Measurements from ENCODE around the gene ARHGAP4. TPM values are rescaled to one million over a fixed set of nuclear protein-coding genes. Genes with fewer than 3 reads are reported as not detected.

Gene ARHGAP4
- total RNA-seq, 2 experiments from 2014 or later = 188 to 300 TPM

DNA sequence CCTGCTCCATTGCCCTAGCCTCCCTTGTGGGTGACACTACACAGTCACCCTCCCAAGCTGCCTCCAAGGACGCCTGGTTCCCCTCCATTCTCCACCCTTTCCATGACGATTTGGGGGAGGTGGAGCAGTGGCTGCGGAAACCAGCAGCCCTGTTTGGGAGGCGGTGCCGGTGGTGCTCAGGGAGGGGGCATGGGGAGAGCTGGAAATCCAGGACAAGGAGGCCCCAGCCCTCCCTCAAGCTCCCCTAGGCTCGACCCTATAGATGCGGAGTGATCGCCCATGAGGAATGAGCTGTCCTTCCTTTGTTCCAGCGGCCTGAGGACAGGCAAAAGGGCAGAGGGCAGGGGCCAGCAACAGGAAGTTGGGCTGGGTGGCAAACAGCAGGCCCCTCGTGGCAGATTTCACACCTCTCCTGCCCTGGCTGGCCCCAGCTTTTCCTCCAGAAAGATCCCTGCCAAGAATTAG lies 22.0 kb upstream of the ARHGAP4 start:
- H3K27me3 Mint-ChIP-seq = no peaks in the 10 kb centered on the region
- peaks cover 35% of the 10 kb centered on the region for H3K4me1 Mint-ChIP-seq
- CTCF ChIA-PET = interaction anchor here (1.1 to 11.0 kb wide), 7 partner anchors 10 to 220 kb away, joined by 4 to 190 read pairs (median 10); partner anchors contain the start of genes ARHGAP4, IDH3G, NAA10 and PLXNB3
- peaks cover 14% of the 10 kb centered on the region for H3K36me3 Mint-ChIP-seq
- H3K4me3 Mint-ChIP-seq = no peak overlapping the region
- H3K27ac Mint-ChIP-seq = peak overlapping the region; percentile 70
- DNase-seq (no peak), ATAC-seq (no peak)
- H3K9me3 Mint-ChIP-seq (ENCODE audit: low read depth) = no peaks in the 10 kb centered on the region

GRCh38 chrX:153947009-153947769 lies 21.1 kb upstream of the ARHGAP4 start:
- Mint-ChIP-seq H3K4me3 (no peak overlapping the region), H3K27me3 (no peaks in the 10 kb centered on the region), H3K4me1 (peaks cover 35% of the 10 kb centered on the region), H3K9me3 (ENCODE audit: low read depth) (no peaks in the 10 kb centered on the region), H3K36me3 (peaks cover 14% of the 10 kb centered on the region), H3K27ac (peak overlapping the region; percentile 72)
- CTCF ChIA-PET = interaction anchor here (0.7 to 11.0 kb wide), 13 partner anchors 11 to 220 kb away, joined by 3 to 190 read pairs (median 5); partner anchors contain the start of genes ARHGAP4, IDH3G, NAA10 and PLXNB3
- DNase-seq = peak; percentile 87
- ATAC-seq = peak; percentile 84

GRCh38 chrX:153945956-153946943 lies 20.2 kb upstream of the ARHGAP4 start:
- CTCF ChIA-PET = interaction anchor here (0.8 to 11.0 kb wide), 5 partner anchors 11 to 182 kb away, joined by 5 to 190 read pairs (median 52); partner anchors contain the start of genes ARHGAP4, NAA10 and PLXNB3
- no peaks in the 10 kb centered on the region for H3K27me3 Mint-ChIP-seq
- peaks cover 12% of the 10 kb centered on the region for H3K36me3 Mint-ChIP-seq
- no peak for DNase-seq
- H3K9me3 Mint-ChIP-seq (ENCODE audit: low read depth) = no peaks in the 10 kb centered on the region
- no peak for ATAC-seq
- H3K4me1 Mint-ChIP-seq = peaks cover 32% of the 10 kb centered on the region
- H3K27ac Mint-ChIP-seq = no peak overlapping the region
- H3K4me3 Mint-ChIP-seq = no peak overlapping the region

DNA sequence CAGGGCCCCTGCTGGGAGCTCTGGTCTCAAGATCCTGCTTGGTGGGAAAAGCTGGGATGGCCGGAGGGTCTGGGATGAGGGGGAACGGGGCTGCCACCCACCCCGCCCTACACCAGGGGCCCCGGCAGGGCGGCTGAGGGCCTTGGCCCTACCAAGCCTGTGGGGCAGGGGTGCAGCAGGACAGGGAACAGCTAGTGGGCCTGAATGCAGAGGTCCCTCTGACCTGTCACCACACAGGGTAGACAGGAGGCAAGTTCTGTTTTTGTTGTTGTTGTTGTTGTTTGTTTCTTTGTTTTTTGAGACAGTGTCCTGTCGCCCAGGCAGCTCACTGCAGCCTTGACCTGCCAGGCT lies 18.7 kb upstream of the ARHGAP4 start:
- CTCF ChIA-PET = interaction anchor here (0.7 to 11.0 kb wide), 6 partner anchors 10 to 379 kb away, joined by 3 to 190 read pairs (median 4); partner anchors contain the start of genes ARHGAP4, IDH3G, NAA10 and PLXNB3
- no peaks in the 10 kb centered on the region for H3K27me3 Mint-ChIP-seq
- H3K4me3 Mint-ChIP-seq = no peak overlapping the region
- peaks cover 4% of the 10 kb centered on the region for H3K36me3 Mint-ChIP-seq
- H3K9me3 Mint-ChIP-seq (ENCODE audit: low read depth) = no peaks in the 10 kb centered on the region
- peak; percentile 17 for ATAC-seq
- peaks cover 21% of the 10 kb centered on the region for H3K4me1 Mint-ChIP-seq
- no peak for DNase-seq
- H3K27ac Mint-ChIP-seq = no peak overlapping the region

DNA sequence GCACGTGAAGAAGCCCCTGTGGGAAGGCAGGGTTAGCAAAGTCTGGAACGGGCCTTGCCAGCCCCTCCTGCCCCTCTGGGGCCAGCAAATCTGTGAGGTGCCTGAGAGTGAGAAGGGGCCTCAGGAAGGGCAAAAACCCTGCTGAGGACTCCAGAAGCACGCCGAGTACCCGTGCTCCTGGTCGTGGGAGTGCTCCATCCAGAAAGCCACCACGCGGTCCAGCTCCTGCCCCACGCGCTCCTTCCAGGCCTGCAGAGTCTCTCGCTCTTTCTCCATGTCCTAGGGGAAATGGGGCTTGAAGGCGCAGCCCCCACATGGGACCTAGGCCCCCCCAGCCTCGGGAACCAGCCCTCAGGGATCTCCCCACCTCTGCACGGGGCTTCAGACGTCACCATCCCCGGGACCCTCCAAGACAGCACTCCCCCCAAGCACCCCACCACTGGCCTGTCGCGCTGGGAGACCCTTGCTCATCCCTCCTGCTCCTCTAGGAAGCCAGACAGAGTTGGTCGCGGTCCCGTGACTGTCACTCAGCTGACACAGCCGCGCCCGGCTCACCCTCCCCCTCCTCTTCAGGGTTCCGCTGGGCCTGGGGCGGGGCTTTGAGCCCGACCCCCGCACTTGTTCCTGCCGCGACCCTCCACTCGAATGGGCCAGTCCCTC lies 18.2 kb upstream of the ARHGAP4 start, which contains the start of gene RENBP:
Gene RENBP (minus strand): TSS at position 504 of the 660 bp plus-strand sequence. CDS start 33 bp downstream, at position 471.
- H3K9me3 Mint-ChIP-seq (ENCODE audit: low read depth) = no peaks in the 10 kb centered on the region
- no peaks in the 10 kb centered on the region for H3K27me3 Mint-ChIP-seq
- H3K4me3 Mint-ChIP-seq = peak within 1 kb of the TSS; percentile 63
- CTCF ChIA-PET = interaction anchor here (0.8 to 11.0 kb wide), 5 partner anchors 9 to 181 kb away, joined by 3 to 190 read pairs (median 4); partner anchors contain the start of genes ARHGAP4, IDH3G, NAA10 and PLXNB3
- H3K27ac Mint-ChIP-seq = peak within 1 kb of the TSS; percentile 68
- ATAC-seq = peak; percentile 54
- peaks cover 2% of the 10 kb centered on the region for H3K36me3 Mint-ChIP-seq
- peak; percentile 56 for DNase-seq
- H3K4me1 Mint-ChIP-seq = peaks cover 16% of the 10 kb centered on the region

DNA sequence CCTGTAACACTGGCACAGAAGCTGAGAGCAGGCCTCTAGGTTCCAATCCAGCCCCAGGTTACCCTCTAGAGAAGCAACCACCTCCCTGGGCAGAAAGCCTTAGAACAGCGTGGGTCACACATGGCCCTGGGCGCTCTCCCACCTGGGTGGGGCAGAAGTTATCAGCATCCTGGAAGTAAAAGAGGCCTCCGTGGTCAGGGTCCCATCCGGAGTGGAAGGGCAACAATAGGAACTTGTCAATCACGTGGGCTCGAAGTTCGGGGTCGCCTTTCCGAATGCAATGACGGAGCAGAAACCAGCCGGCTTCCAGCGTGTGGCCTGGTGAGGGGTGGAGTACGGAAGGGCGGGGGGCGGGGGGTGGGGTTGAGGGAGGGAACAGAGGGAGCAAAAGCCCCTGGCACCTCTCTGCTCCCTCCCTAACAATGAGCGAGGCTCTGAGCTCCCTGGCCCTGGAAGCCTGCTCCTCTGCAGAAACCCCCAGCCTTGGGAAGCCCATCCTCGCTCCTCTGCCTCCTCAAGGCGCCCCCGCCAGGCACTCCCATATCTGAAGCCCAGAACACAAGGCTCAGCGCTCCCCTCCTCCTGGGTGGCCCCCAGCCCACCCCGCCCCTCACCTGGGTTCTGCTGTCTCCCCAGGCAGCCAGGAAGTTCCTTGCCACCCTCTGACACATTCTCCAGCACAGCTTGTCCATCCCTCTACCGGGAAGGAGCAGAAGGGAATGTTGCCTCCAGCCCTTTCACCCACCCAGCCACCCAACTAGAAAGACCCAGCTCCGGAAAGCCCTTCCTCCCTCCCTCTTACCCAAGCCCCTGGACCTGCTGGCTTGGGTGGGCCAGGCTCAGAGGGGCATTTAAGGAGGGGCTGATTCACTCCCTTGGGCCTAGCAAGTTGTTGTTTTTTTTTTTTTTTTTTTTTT lies 15.5 kb upstream of the ARHGAP4 start:
- H3K9me3 Mint-ChIP-seq (ENCODE audit: low read depth) = no peaks in the 10 kb centered on the region

DNA sequence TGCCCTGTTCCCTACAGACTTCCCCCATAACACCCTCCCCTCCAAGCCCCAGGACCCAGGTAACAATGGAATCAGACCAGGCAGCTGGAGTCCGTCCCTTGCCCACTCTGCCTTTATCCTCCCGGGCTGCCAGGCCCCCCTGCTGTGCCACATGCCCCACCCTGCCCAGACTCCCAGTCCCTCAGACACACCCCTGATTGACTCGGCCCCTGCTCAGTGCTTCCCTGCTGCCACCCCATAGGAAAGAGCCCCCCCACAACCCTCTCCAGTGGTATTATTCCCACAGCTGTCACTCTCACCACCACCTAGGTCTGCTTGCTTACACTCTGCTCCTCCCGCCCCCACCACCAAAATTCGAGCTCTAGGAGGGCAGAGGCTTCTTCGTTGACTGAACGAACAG lies 13.5 kb upstream of the ARHGAP4 start:
- Mint-ChIP-seq H3K4me1 (peaks cover 16% of the 10 kb centered on the region), H3K27ac (no peak overlapping the region), H3K9me3 (ENCODE audit: low read depth) (no peaks in the 10 kb centered on the region), H3K27me3 (no peaks in the 10 kb centered on the region), H3K4me3 (no peak overlapping the region), H3K36me3 (no peaks in the 10 kb centered on the region)
- CTCF ChIA-PET = interaction anchor here (0.5 to 9.8 kb wide), 2 partner anchors 8 to 70 kb away, joined by 3 to 71 read pairs; partner anchors contain the start of gene RENBP
- no peak for DNase-seq
- ATAC-seq = no peak

More for the DNA sequence above, 15.5 kb upstream of the ARHGAP4 start:
- H3K27ac Mint-ChIP-seq = peak overlapping the region; percentile 52
- H3K4me1 Mint-ChIP-seq = peaks cover 11% of the 10 kb centered on the region
- ATAC-seq (no peak), DNase-seq (no peak)
- CTCF ChIA-PET = no interaction called here
- H3K4me3 Mint-ChIP-seq = peak overlapping the region; percentile 15
- H3K36me3 Mint-ChIP-seq = no peaks in the 10 kb centered on the region
- no peaks in the 10 kb centered on the region for H3K27me3 Mint-ChIP-seq

DNA sequence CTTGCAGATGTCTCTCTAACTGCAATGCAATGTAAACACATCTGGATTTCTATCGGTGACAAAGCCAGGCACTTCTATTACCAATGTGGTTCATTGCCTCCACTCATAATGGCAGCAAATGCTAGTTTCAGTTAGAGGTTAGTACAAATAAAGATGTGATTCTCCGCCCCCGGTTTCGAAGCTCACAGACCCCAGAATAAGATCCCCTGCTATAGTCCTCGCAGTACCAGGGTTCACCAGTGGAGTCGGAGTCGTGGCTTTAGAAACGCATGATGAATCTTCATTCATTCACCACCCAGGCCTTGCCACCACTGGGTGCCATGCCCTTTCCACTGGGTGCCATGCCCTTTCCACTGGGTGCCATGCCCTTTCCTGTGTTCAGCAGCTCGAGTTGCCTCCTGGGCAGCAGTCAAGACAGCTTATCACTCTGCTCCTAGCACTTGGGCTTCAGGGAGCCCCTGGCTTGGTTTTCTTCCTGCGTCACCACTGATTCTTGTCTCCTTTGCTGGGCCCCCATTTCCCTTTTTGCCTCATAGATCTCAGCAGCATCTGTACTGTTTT lies 12.2 kb upstream of the ARHGAP4 start:
- Mint-ChIP-seq H3K4me3 (no peak overlapping the region), H3K27ac (peak overlapping the region; percentile 40)
- no peak for ATAC-seq

GRCh38 chrX:153937056-153937455 lies 11.0 kb upstream of the ARHGAP4 start:
- ATAC-seq = no peak
- no peak overlapping the region for H3K4me3 Mint-ChIP-seq

More for the DNA sequence above, 12.2 kb upstream of the ARHGAP4 start:
- Mint-ChIP-seq H3K9me3 (ENCODE audit: low read depth) (no peaks in the 10 kb centered on the region), H3K36me3 (no peaks in the 10 kb centered on the region), H3K4me1 (peaks cover 19% of the 10 kb centered on the region), H3K27me3 (no peaks in the 10 kb centered on the region)
- DNase-seq = no peak
- CTCF ChIA-PET = interaction anchor here (0.6 to 9.8 kb wide), 3 partner anchors 9 to 818 kb away, joined by 3 to 71 read pairs (median 4); partner anchors contain the start of gene RENBP

DNA sequence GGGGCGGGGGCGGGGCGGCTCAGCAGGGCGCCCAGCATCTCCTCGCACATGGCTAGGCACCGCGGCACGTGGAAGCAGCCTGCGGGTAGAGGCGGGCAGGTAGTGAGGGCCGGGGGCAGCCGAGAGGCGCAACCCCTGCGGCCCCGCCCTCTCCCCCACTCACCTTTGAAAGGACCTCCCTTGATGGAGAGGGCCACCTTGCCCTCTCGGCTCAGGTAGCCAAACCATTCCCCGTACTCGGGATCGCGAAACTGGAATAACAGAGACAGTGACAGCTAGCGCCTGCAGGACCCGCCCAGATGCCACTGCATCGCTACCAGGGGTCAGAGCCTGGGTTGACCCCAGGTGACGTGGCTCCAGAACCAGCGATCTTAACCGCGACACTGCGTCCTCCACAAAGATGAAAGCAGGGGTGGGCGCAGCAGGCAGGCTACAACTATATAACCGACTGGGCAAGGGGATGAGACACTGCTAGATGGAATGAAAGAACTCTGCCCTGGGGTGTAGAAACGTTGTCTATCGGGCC lies 9.3 kb upstream of the ARHGAP4 start:
- CTCF ChIA-PET = interaction anchor here (2.2 to 9.8 kb wide), 3 partner anchors 11 to 13 kb away, joined by 5 to 71 read pairs (median 18); partner anchors contain the start of gene RENBP
- DNase-seq (no peak), ATAC-seq (no peak)
- Mint-ChIP-seq H3K36me3 (peaks cover 7% of the 10 kb centered on the region), H3K4me3 (peak overlapping the region; percentile 65), H3K27ac (peak overlapping the region; percentile 40), H3K9me3 (ENCODE audit: low read depth) (no peaks in the 10 kb centered on the region), H3K4me1 (peaks cover 31% of the 10 kb centered on the region), H3K27me3 (no peaks in the 10 kb centered on the region)

More at GRCh38 chrX:153937056-153937455, 11.0 kb upstream of the ARHGAP4 start:
- Mint-ChIP-seq H3K4me1 (peaks cover 22% of the 10 kb centered on the region), H3K27ac (no peak overlapping the region), H3K27me3 (no peaks in the 10 kb centered on the region), H3K36me3 (no peaks in the 10 kb centered on the region), H3K9me3 (ENCODE audit: low read depth) (no peaks in the 10 kb centered on the region)
- CTCF ChIA-PET = interaction anchor here (9.8 kb wide), 1 partner anchor 10 kb away, joined by 71 read pairs; the partner anchor contains the start of gene RENBP
- no peak for DNase-seq

- DNase-seq (peak; percentile 69), ATAC-seq (peak; percentile 96)
- Mint-ChIP-seq H3K4me3 (peak within 1 kb of the TSS; percentile 84), H3K27me3 (no peaks in the 10 kb centered on the region), H3K27ac (peak within 1 kb of the TSS; percentile 77), H3K9me3 (ENCODE audit: low read depth) (no peaks in the 10 kb centered on the region), H3K4me1 (peaks cover 34% of the 10 kb centered on the region), H3K36me3 (peaks cover 7% of the 10 kb centered on the region)
- CTCF ChIA-PET = interaction anchor here (2.2 to 9.8 kb wide), 3 partner anchors 11 to 13 kb away, joined by 5 to 71 read pairs (median 18); partner anchors contain the start of gene RENBP
These were observed 8.8 kb upstream of the ARHGAP4 start, which contains the start of gene NAA10 for GRCh38 chrX:153934762-153935325. TSS of gene NAA10 (minus strand) at chrX:153935037. CDS start at chrX:153934904, 133 bp downstream.
